NCI-H510A treated with DMSO at 0.1 percent for 48 hours (cell line): ENCODE results near the gene TMEM14C.

Experiments
- DNase-seq: peaks from one replicate; lab custom pipeline; 2025; lab: John Stamatoyannopoulos, UW

The TMEM14C gene

DNA sequence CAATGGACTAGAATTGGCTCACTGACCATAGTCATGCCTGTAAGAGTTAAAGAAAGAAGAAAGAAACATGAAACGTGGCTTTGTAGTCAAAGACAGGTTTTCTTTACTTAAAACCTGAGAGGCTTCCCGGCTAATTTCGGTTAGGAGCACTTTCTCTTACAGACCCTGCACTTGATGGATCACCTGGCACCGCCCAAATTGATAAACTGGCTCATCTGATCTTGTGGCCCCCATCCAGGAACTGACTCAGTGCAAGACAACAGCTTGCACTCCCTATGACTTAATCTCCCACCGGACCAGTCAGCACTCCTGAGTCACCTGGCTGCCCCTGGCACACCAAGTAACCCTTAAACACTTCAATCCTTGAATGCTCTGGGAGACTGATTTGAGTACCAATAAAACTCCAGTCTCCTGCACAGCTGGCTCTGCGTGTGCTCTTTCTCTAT, 37.0 kb downstream of the TMEM14C start:
- DNase-seq: no peak

DNA sequence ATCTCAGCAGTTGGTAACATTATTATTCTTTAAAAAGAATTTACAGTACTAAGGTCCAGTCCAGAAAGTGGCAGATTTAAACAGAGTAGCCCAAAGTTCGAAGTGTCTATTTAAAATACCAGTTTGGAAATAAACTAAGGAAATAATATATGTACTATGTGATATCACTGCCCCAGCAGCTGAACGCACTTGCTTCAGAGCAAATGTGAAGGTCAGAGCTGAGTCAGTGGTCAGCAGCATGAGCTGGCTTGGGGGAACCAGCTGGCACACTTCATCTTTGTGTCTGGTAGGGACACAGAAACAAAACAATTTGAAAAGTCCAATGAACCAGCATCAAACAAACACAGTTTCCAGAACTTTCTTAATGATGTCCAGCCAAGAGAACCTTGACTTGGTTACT, 40.1 kb downstream of the TMEM14C start:
- no peak for DNase-seq

GRCh38 chr6:10769419-10769818, 46.5 kb downstream of the TMEM14C start:
- no peak for DNase-seq

- DNase-seq: no peak
Observed at GRCh38 chr6:10771371-10771894, 48.6 kb downstream of the TMEM14C start.

- no peak for DNase-seq
Observed at GRCh38 chr6:10778230-10778629, 55.4 kb downstream of the TMEM14C start.

DNA sequence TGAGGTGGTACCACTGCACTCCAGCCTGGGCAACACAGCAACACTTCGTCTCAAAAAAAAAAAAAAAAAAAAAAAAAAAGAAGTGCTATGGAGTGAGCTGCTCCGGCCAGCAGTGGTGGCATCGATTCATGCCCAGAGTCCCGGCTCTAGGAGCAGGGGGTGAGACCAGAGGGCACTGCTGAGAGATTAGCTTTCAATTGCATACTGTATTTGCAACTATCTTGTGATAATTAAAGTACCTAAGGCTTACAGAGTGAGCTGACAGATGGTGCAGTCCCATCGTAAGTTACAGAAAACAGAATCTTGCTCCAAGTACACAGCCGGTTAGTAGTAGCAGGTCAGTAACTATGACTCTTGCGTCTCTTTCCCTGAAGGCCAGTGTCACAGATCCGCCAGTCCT, 56.2 kb downstream of the TMEM14C start:
- no peak for DNase-seq
